HFF-Myc (cell line): ENCODE data around the gene SUPT4H1.

ENCODE experiments used
- DNase-seq: peaks from one replicate; pipeline ENCODE4 v3.0.0-alpha.2; 2011; ENCODE audit warnings: low read depth; ENCODE audit errors: extremely low read depth
- H3K4me3 ChIP-seq: replicated peaks from 2 replicates; pipeline ENCODE4 v1.5.1; 2011; ENCODE audit warnings: low read depth, mild to moderate bottlenecking, control low read depth, low read length
- CTCF ChIP-seq: IDR thresholded peaks from 2 replicates; pipeline ENCODE4 v1.5.1; 2012; ENCODE audit warnings: mild to moderate bottlenecking, low read depth, low read length, control low read depth; ENCODE audit errors: missing control alignments

SUPT4H1 gene

GRCh38 chr17:58315750-58316149, 36.3 kb downstream of the SUPT4H1 start:
- TF ChIP-seq CTCF: no peak
- no peak for DNase-seq
- H3K4me3 ChIP-seq: no peak overlapping the region

GRCh38 chr17:58315281-58315711, 36.7 kb downstream of the SUPT4H1 start:
- DNase-seq: no peak
- no peak for TF ChIP-seq CTCF
- H3K4me3 ChIP-seq: no peak overlapping the region

GRCh38 chr17:58314706-58315015, 37.3 kb downstream of the SUPT4H1 start:
- TF ChIP-seq CTCF: no peak
- no peak overlapping the region for H3K4me3 ChIP-seq
- no peak for DNase-seq

- no peak for DNase-seq
- no peak for TF ChIP-seq CTCF
- H3K4me3 ChIP-seq: no peak overlapping the region
These were observed 37.9 kb downstream of the SUPT4H1 start for GRCh38 chr17:58313815-58314705.

GRCh38 chr17:58312829-58313228, 39.2 kb downstream of the SUPT4H1 start:
- DNase-seq: no peak
- no peak overlapping the region for H3K4me3 ChIP-seq
- no peak for TF ChIP-seq CTCF

GRCh38 chr17:58312021-58312630, 39.9 kb downstream of the SUPT4H1 start:
- H3K4me3 ChIP-seq: no peak overlapping the region
- DNase-seq: no peak
- TF ChIP-seq CTCF: no peak
